HepG2 (cell line): ENCODE results near the gene SIVA1. TPM values are rescaled to one million over a fixed set of nuclear protein-coding genes. Genes with fewer than 3 reads are reported as not detected.

Source experiments
- CHD2 ChIP-seq: IDR thresholded peaks from 2 replicates; pipeline ENCODE4 v1.6.1; 2011; ENCODE audit warnings: low read depth, low read length, improper control_type of control experiment
- HNRNPL ChIP-seq: fragments of 200-400 bp; formaldehyde crosslinking; IDR thresholded peaks from 2 replicates; pipeline ENCODE4 v1.6.1; 2017; ENCODE audit warnings: mild to moderate bottlenecking, low read depth, low read length
- JDP2 ChIP-seq: sonication (generic); formaldehyde crosslinking; IDR thresholded peaks from 2 replicates; pipeline ENCODE4 v1.8.1; 2022; ENCODE audit warnings: missing genetic modification reagents, borderline replicate concordance
- JUND ChIP-seq: sonication (generic); formaldehyde crosslinking; IDR thresholded peaks from 2 replicates; pipeline ENCODE4 v1.8.0; 2022; ENCODE audit warnings: mild to moderate bottlenecking, missing genetic modification reagents
- MEIS1 ChIP-seq: sonication (generic); formaldehyde crosslinking; IDR thresholded peaks from 2 replicates; pipeline ENCODE4 v1.9.0; 2021; ENCODE audit warnings: mild to moderate bottlenecking, missing genetic modification reagents, moderate library complexity, borderline replicate concordance
- MLXIP ChIP-seq: sonication (generic); formaldehyde crosslinking; IDR thresholded peaks from 2 replicates; pipeline ENCODE4 v1.9.0; 2021; ENCODE audit warnings: missing genetic modification reagents, borderline replicate concordance
- PRMT3 ChIP-seq: sonication (generic); formaldehyde crosslinking; IDR thresholded peaks from 2 replicates; pipeline ENCODE4 v1.8.1; 2022; ENCODE audit warnings: low read depth, mild to moderate bottlenecking, moderate library complexity, missing genetic modification reagents, borderline replicate concordance
- REPIN1 ChIP-seq: sonication (generic); formaldehyde crosslinking; IDR thresholded peaks from 2 replicates; pipeline ENCODE4 v1.8.0; 2022; ENCODE audit warnings: missing genetic modification reagents, low read depth, mild to moderate bottlenecking, borderline replicate concordance
- RORA ChIP-seq: sonication (generic); formaldehyde crosslinking; IDR thresholded peaks from 2 replicates; pipeline ENCODE4 v1.5.0; 2020; ENCODE audit warnings: mild to moderate bottlenecking, missing genetic modification reagents, moderate library complexity
- SRSF9 ChIP-seq: fragments of 200-400 bp; formaldehyde crosslinking; IDR thresholded peaks from 2 replicates; pipeline ENCODE4 v1.6.1; 2018; ENCODE audit warnings: borderline replicate concordance, mild to moderate bottlenecking, low read depth, low read length; ENCODE audit not compliant: insufficient read depth, poor library complexity, severe bottlenecking
- TBL1XR1 ChIP-seq: fragments of 150-350 bp; IDR thresholded peaks from 2 replicates; pipeline ENCODE4 v1.6.1; 2014; ENCODE audit warnings: borderline replicate concordance, low read length; ENCODE audit not compliant: partially characterized antibody
- ZKSCAN8 ChIP-seq: IDR thresholded peaks from 2 replicates; pipeline ENCODE4 v1.6.1; 2016; ENCODE audit warnings: borderline replicate concordance, missing genetic modification reagents, missing compliant biosample characterization
- ZNF121 ChIP-seq: sonication (generic); formaldehyde crosslinking; IDR thresholded peaks from 2 replicates; pipeline ENCODE4 v1.5.0; 2020; ENCODE audit warnings: mild to moderate bottlenecking, missing genetic modification reagents
- ZNF260 ChIP-seq: sonication (generic); formaldehyde crosslinking; IDR thresholded peaks from 2 replicates; pipeline ENCODE4 v1.4.0; 2020; ENCODE audit warnings: missing genetic modification reagents, low read depth, mild to moderate bottlenecking, borderline replicate concordance
- ZNF44 ChIP-seq: sonication (generic); formaldehyde crosslinking; IDR thresholded peaks from 2 replicates; pipeline ENCODE4 v1.5.1; 2020; ENCODE audit warnings: mild to moderate bottlenecking, missing genetic modification reagents
- ZNF530 ChIP-seq: sonication (generic); formaldehyde crosslinking; IDR thresholded peaks from 2 replicates; pipeline ENCODE4 v1.5.0; 2020; ENCODE audit warnings: low read depth, mild to moderate bottlenecking, missing genetic modification reagents
- ZNF678 ChIP-seq: sonication (generic); formaldehyde crosslinking; IDR thresholded peaks from 2 replicates; pipeline ENCODE4 v1.4.0; 2020; ENCODE audit warnings: mild to moderate bottlenecking, missing genetic modification reagents
- ZNF710 ChIP-seq: sonication (generic); formaldehyde crosslinking; IDR thresholded peaks from 2 replicates; pipeline ENCODE4 v1.5.0; 2020; ENCODE audit warnings: mild to moderate bottlenecking, missing genetic modification reagents, borderline replicate concordance
- ZNF782 ChIP-seq: sonication (generic); formaldehyde crosslinking; IDR thresholded peaks from 2 replicates; pipeline ENCODE4 v1.4.0; 2020; ENCODE audit warnings: missing genetic modification reagents, mild to moderate bottlenecking, borderline replicate concordance
- polyA plus RNA-seq, 8 experiments: library from polyadenylated mRNA; depleted of rRNA in 3 of 8; stranded (reverse) in 7 of 8; unstranded in 1 of 8; fragments of >200 nt; fragmentation: Illumina TruSeq in 4 of 8; extraction: Trizol in 4 of 8; gene quantifications; 2 replicates each; pipeline versions ENCODE4 v1.2.1 to v1.2.3, GENCODE V29; 2011 to 2016; ENCODE audit warnings: low read depth in 4 of 8, missing spikeins in 1 of 8, mixed read lengths in 1 of 8; ENCODE audit not compliant: insufficient read depth in 1 of 8
- total RNA-seq, 5 experiments: library from RNA; depleted of rRNA; stranded (reverse); fragments of >200 nt; fragmentation: Illumina TruSeq; extraction: Trizol; gene quantifications; 2 replicates each; pipeline ENCODE4 v1.2.3, GENCODE V29; 2016; ENCODE audit warnings: low read depth in 1 of 5
- TF ChIP-seq, protein P1 (sequence below): sonication (generic); formaldehyde crosslinking; IDR thresholded peaks from 2 replicates; pipeline ENCODE4 v1.5.0; 2020; ENCODE audit warnings: mild to moderate bottlenecking, low read depth, missing genetic modification reagents, borderline replicate concordance
- TF ChIP-seq, protein P2 (sequence below): sonication (generic); formaldehyde crosslinking; IDR thresholded peaks from 2 replicates; pipeline ENCODE4 v1.8.1; 2023; ENCODE audit warnings: mild to moderate bottlenecking, moderate library complexity, missing genetic modification reagents

The SIVA1 gene
- total and polyA plus RNA-seq, 2 of the 13 experiments (the other 11 are each of a cell fraction or from before 2014, with no cell fraction given): 123 to 186 TPM

GRCh38 chr14:104797115-104798044 lies 44.4 kb downstream of the SIVA1 start (continued):
- TF ChIP-seq, protein P1, sequence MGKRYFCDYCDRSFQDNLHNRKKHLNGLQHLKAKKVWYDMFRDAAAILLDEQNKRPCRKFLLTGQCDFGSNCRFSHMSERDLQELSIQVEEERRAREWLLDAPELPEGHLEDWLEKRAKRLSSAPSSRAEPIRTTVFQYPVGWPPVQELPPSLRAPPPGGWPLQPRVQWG: no peak
- TF ChIP-seq MEIS1 (CRISPR knock-in tag) (no peak), TBL1XR1 (no peak), PRMT3 (CRISPR knock-in tag) (no peak), ZNF260 (CRISPR knock-in tag) (no peak), JDP2 (no peak), MLXIP (CRISPR knock-in tag) (no peak), CHD2 (no peak), JUND (CRISPR knock-in tag) (no peak), ZNF678 (CRISPR knock-in tag) (no peak), ZNF782 (CRISPR knock-in tag) (no peak), ZKSCAN8 (CRISPR knock-in tag) (no peak), HNRNPL (peak; percentile 66; the same call in 1 of the 2 replicates), SRSF9 (no peak), RORA (CRISPR knock-in tag) (no peak), ZNF530 (CRISPR knock-in tag) (no peak), ZNF710 (no peak), ZNF121 (CRISPR knock-in tag) (no peak), REPIN1 (CRISPR knock-in tag) (0 out of 2 replicates have a peak, but pooled peaks have one; percentile 9), ZNF44 (CRISPR knock-in tag) (no peak)
- TF ChIP-seq, protein P2, sequence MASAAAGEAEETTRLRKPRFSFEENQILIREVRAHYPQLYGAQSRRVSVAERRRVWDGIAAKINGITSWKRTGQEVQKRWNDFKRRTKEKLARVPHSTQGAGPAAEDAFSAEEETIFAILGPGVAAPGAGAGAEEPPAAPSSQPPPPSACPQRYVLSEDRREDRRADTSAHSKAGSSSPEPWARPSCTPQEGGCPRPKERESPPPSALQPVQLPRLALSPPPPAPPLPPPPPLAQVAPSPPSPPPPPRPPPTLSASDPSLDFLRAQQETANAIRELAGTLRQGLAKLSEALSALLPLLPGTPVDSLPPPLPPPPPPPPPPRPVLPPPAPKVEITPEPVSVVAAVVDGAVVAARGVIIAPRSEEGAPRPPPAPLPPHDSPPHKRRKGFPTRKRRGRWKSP (CRISPR knock-in tag): no peak
